ENCODE results near the gene POLH. TPM values are rescaled to one million over a fixed set of nuclear protein-coding genes. Genes with fewer than 3 reads are reported as not detected.

Gene POLH
- total and polyA plus RNA-seq, 5 donors from 2014 or later: 10.4 to 14.7 (median 10.8) TPM

DNA sequence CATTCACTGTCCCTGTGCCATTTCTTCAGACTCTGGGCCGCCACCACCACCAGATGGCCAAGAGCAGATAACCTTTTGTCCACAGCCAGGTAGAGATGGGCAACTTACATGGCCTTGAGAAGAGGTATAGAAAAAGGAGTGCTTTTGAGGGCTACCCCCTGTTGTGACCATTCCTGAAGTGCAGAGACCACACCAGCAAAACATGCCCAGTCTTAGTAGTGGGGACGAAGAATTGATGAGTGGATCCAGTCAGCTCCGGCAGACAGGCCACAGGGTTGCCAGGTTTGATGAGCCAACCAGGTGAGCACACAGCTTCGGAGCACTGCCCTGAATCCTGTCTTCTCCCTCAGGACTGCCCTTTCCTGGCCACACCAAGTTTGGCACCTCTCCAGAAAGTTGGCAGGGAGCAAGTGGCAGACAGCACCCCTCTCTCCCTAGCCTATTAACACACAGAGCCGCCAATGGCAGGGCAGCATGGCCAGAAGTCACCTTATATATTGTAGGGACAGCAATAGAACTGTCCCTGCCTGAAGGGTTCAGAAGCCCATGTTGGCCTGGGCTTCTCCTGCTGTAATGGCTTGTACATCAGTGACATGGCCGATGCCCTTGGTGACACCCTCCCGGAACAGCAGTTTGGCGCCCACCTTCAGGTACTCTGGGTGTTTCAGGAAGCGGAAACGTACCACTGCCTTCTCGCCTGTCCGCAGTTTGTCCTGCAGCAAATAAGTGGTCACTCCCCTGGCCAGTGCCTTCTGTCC lies 45.3 kb downstream of the POLH start:
- Mint-ChIP-seq H3K4me1 (peaks cover 0 to 22% (median 11%) of the 10 kb centered on the region in 4 donors), H3K9me3 (no peaks in the 10 kb centered on the region), H3K4me3 (no peak overlapping the region), H3K27me3 (no peaks in the 10 kb centered on the region), H3K27ac (no peak overlapping the region), H3K36me3 (peaks cover 40% of the 10 kb centered on the region)
- peaks cover 54% of the 10 kb centered on the region for H3K36me3 ChIP-seq (ENCODE audit: control insufficient read depth, insufficient read depth, low read length)
- ATAC-seq (ENCODE audit: low read depth in 2 of 2): no peak
- no peak overlapping the region for H3K4me3 ChIP-seq (ENCODE audit: low read depth, low read length)
- no peaks in the 10 kb centered on the region for H3K27me3 ChIP-seq (ENCODE audit: control insufficient read depth, insufficient read depth, low read length)
- no peak for DNase-seq
- no peak overlapping the region for H3K27ac ChIP-seq (ENCODE audit: insufficient read depth, low read length, poor library complexity, severe bottlenecking)
- no peaks in the 10 kb centered on the region for H3K4me1 ChIP-seq (ENCODE audit: control insufficient read depth, insufficient read depth, low read length, poor library complexity, severe bottlenecking)
- no peaks in the 10 kb centered on the region for H3K9me3 ChIP-seq (ENCODE audit: control insufficient read depth in 2 of 2, low read length in 2 of 2)

DNA sequence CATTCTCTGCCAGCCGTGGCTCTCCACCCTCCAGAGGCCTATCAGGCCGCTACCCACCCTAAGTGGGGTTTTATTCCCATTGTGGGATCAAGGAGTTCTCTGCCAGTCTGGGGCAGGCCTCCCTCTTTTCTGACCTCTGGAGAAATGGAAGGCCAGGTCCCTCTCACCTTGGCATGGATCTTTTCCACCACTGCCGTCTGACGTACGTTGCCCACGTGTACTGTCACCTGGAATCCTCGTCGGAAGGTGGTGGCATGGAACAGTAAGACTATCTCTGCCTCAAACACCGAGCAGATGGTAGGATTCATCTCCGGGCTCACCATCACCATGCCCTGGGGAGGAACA lies 45.8 kb downstream of the POLH start:
- H3K36me3 ChIP-seq (ENCODE audit: control insufficient read depth, insufficient read depth, low read length): peaks cover 56% of the 10 kb centered on the region
- peaks cover 0 to 25% (median 14%) of the 10 kb centered on the region in 4 donors for H3K4me1 Mint-ChIP-seq
- no peak overlapping the region for H3K27ac Mint-ChIP-seq
- H3K27ac ChIP-seq (ENCODE audit: insufficient read depth, low read length, poor library complexity, severe bottlenecking): no peak overlapping the region
- no peak overlapping the region for H3K4me3 ChIP-seq (ENCODE audit: low read depth, low read length)
- no peak for DNase-seq
- no peaks in the 10 kb centered on the region for H3K9me3 Mint-ChIP-seq
- peaks cover 36% of the 10 kb centered on the region for H3K36me3 Mint-ChIP-seq
- no peak for ATAC-seq (ENCODE audit: low read depth in 2 of 2)
- no peaks in the 10 kb centered on the region for H3K27me3 ChIP-seq (ENCODE audit: control insufficient read depth, insufficient read depth, low read length)
- H3K4me3 Mint-ChIP-seq: no peak overlapping the region
- no peaks in the 10 kb centered on the region for H3K9me3 ChIP-seq (ENCODE audit: control insufficient read depth in 2 of 2, low read length in 2 of 2)
- no peaks in the 10 kb centered on the region for H3K27me3 Mint-ChIP-seq
- no peaks in the 10 kb centered on the region for H3K4me1 ChIP-seq (ENCODE audit: control insufficient read depth, insufficient read depth, low read length, poor library complexity, severe bottlenecking)

GRCh38 chr6:43622541-43622940 lies 46.6 kb downstream of the POLH start:
- Histone ChIP-seq H3K9me3 (ENCODE audit: control insufficient read depth in 2 of 2, low read length in 2 of 2) (no peaks in the 10 kb centered on the region), H3K36me3 (ENCODE audit: control insufficient read depth, insufficient read depth, low read length) (peaks cover 56% of the 10 kb centered on the region), H3K27me3 (ENCODE audit: control insufficient read depth, insufficient read depth, low read length) (no peaks in the 10 kb centered on the region), H3K27ac (ENCODE audit: insufficient read depth, low read length, poor library complexity, severe bottlenecking) (no peak overlapping the region), H3K4me1 (ENCODE audit: control insufficient read depth, insufficient read depth, low read length, poor library complexity, severe bottlenecking) (peaks cover 5% of the 10 kb centered on the region), H3K4me3 (ENCODE audit: low read depth, low read length) (no peak overlapping the region)
- Mint-ChIP-seq H3K27me3 (no peaks in the 10 kb centered on the region), H3K4me1 (peaks cover 7 to 30% (median 21%) of the 10 kb centered on the region in 4 donors), H3K36me3 (peaks cover 36% of the 10 kb centered on the region), H3K4me3 (no peak overlapping the region), H3K27ac (peak overlapping the region in 1 of 3 donors; percentile 81), H3K9me3 (no peaks in the 10 kb centered on the region)
- DNase-seq: no peak
- no peak for ATAC-seq (ENCODE audit: low read depth in 2 of 2)

- Histone ChIP-seq H3K27ac (ENCODE audit: insufficient read depth, low read length, poor library complexity, severe bottlenecking) (no peak overlapping the region), H3K36me3 (ENCODE audit: control insufficient read depth, insufficient read depth, low read length) (peaks cover 56% of the 10 kb centered on the region), H3K4me3 (ENCODE audit: low read depth, low read length) (no peak overlapping the region), H3K9me3 (ENCODE audit: control insufficient read depth in 2 of 2, low read length in 2 of 2) (no peaks in the 10 kb centered on the region), H3K4me1 (ENCODE audit: control insufficient read depth, insufficient read depth, low read length, poor library complexity, severe bottlenecking) (peaks cover 18% of the 10 kb centered on the region), H3K27me3 (ENCODE audit: control insufficient read depth, insufficient read depth, low read length) (no peaks in the 10 kb centered on the region)
- DNase-seq (no peak), ATAC-seq (ENCODE audit: low read depth in 2 of 2) (no peak)
- Mint-ChIP-seq H3K27me3 (no peaks in the 10 kb centered on the region), H3K9me3 (no peaks in the 10 kb centered on the region), H3K4me3 (peak overlapping the region in 3 of 4 donors; percentile 5 to 79 (median 20)), H3K36me3 (peaks cover 36% of the 10 kb centered on the region), H3K4me1 (peaks cover 10 to 43% (median 28%) of the 10 kb centered on the region in 4 donors), H3K27ac (peak overlapping the region in 1 of 3 donors; percentile 18)
Measured at GRCh38 chr6:43623880-43624785, 48.1 kb downstream of the POLH start.

DNA sequence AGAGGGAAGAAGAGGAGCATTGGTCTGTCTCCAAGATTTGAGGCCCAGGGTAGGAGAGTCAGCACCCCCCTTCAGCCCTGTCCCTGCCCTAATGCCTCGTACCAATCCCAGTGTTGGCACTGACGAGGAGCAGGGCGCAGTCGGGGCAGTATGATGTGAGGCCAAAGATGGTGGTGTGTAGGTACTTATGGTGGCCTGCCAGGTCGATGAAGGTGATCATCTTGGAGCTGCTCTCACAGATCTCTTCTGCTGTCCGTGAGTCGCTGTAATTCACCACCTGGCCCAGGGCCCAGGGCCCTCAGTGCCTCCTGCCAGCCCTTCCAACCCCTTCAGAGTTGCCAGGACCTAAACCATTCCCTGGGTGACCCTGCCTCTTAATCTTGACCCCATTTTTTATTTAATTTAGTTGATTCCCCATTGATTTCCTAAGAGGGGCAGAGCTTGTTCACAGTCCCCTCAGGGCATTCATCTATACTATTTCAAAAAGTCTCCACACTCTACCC lies 48.9 kb downstream of the POLH start:
- peaks cover 11 to 43% (median 30%) of the 10 kb centered on the region in 4 donors for H3K4me1 Mint-ChIP-seq
- ATAC-seq (ENCODE audit: low read depth in 2 of 2): no peak
- no peaks in the 10 kb centered on the region for H3K27me3 ChIP-seq (ENCODE audit: control insufficient read depth, insufficient read depth, low read length)
- H3K27ac ChIP-seq (ENCODE audit: insufficient read depth, low read length, poor library complexity, severe bottlenecking): no peak overlapping the region
- H3K9me3 Mint-ChIP-seq: no peaks in the 10 kb centered on the region
- H3K9me3 ChIP-seq (ENCODE audit: control insufficient read depth in 2 of 2, low read length in 2 of 2): no peaks in the 10 kb centered on the region
- H3K36me3 Mint-ChIP-seq: peaks cover 36% of the 10 kb centered on the region
- no peaks in the 10 kb centered on the region for H3K27me3 Mint-ChIP-seq
- no peak overlapping the region for H3K27ac Mint-ChIP-seq
- H3K36me3 ChIP-seq (ENCODE audit: control insufficient read depth, insufficient read depth, low read length): peaks cover 56% of the 10 kb centered on the region
- no peak for DNase-seq
- no peak overlapping the region for H3K4me3 Mint-ChIP-seq
- no peak overlapping the region for H3K4me3 ChIP-seq (ENCODE audit: low read depth, low read length)
- H3K4me1 ChIP-seq (ENCODE audit: control insufficient read depth, insufficient read depth, low read length, poor library complexity, severe bottlenecking): peaks cover 20% of the 10 kb centered on the region

- Histone ChIP-seq H3K9me3 (ENCODE audit: control insufficient read depth in 2 of 2, low read length in 2 of 2) (no peaks in the 10 kb centered on the region), H3K27ac (ENCODE audit: insufficient read depth, low read length, poor library complexity, severe bottlenecking) (no peak overlapping the region), H3K36me3 (ENCODE audit: control insufficient read depth, insufficient read depth, low read length) (peaks cover 56% of the 10 kb centered on the region), H3K4me1 (ENCODE audit: control insufficient read depth, insufficient read depth, low read length, poor library complexity, severe bottlenecking) (peaks cover 26% of the 10 kb centered on the region), H3K4me3 (ENCODE audit: low read depth, low read length) (no peak overlapping the region), H3K27me3 (ENCODE audit: control insufficient read depth, insufficient read depth, low read length) (no peaks in the 10 kb centered on the region)
- ATAC-seq (ENCODE audit: low read depth in 2 of 2) (no peak), DNase-seq (no peak)
- Mint-ChIP-seq H3K4me3 (peak overlapping the region in 1 of 4 donors; percentile 67), H3K27ac (peak overlapping the region in 1 of 3 donors; percentile 13), H3K27me3 (no peaks in the 10 kb centered on the region), H3K4me1 (peaks cover 15 to 43% (median 32%) of the 10 kb centered on the region in 4 donors), H3K9me3 (no peaks in the 10 kb centered on the region), H3K36me3 (peaks cover 34% of the 10 kb centered on the region)
Measured at GRCh38 chr6:43625393-43625992, 49.5 kb downstream of the POLH start.

GRCh38 chr6:43627008-43627825 lies 51.2 kb downstream of the POLH start:
- Histone ChIP-seq H3K27ac (ENCODE audit: insufficient read depth, low read length, poor library complexity, severe bottlenecking) (no peak overlapping the region), H3K4me1 (ENCODE audit: control insufficient read depth, insufficient read depth, low read length, poor library complexity, severe bottlenecking) (peaks cover 27% of the 10 kb centered on the region), H3K27me3 (ENCODE audit: control insufficient read depth, insufficient read depth, low read length) (no peaks in the 10 kb centered on the region), H3K4me3 (ENCODE audit: low read depth, low read length) (no peak overlapping the region), H3K36me3 (ENCODE audit: control insufficient read depth, insufficient read depth, low read length) (peaks cover 41% of the 10 kb centered on the region), H3K9me3 (ENCODE audit: control insufficient read depth in 2 of 2, low read length in 2 of 2) (no peaks in the 10 kb centered on the region)
- ATAC-seq (ENCODE audit: low read depth in 2 of 2) (no peak), DNase-seq (no peak)
- H3K27ac Mint-ChIP-seq: peak overlapping the region; percentile 52 to 78 (median 76)
- H3K4me1 Mint-ChIP-seq: peaks cover 15 to 42% (median 29%) of the 10 kb centered on the region in 4 donors
- H3K36me3 Mint-ChIP-seq: peaks cover 23% of the 10 kb centered on the region
- peak overlapping the region; percentile 76 to 99 (median 80) for H3K4me3 Mint-ChIP-seq
- no peaks in the 10 kb centered on the region for H3K9me3 Mint-ChIP-seq
- H3K27me3 Mint-ChIP-seq: no peaks in the 10 kb centered on the region

Data from CD4-positive, CD25-positive, alpha-beta regulatory T cell (primary cell).